AG09319 (cell line): ENCODE measurements around the gene PAX7.

ENCODE experiments used
- DNase-seq: peaks from one replicate; pipeline ENCODE4 v3.0.0-alpha.2; 2010; ENCODE audit warnings: low read depth; ENCODE audit errors: extremely low read depth
- TF ChIP-seq, protein P1 (sequence below): IDR thresholded peaks from 2 replicates; pipeline ENCODE4 v1.5.1; 2011; ENCODE audit warnings: low read depth, mild to moderate bottlenecking, inconsistent platforms, low read length, moderate library complexity

Gene PAX7

GRCh38 chr1:18644013-18644399, 13.4 kb downstream of the PAX7 start:
- TF ChIP-seq, protein P1, sequence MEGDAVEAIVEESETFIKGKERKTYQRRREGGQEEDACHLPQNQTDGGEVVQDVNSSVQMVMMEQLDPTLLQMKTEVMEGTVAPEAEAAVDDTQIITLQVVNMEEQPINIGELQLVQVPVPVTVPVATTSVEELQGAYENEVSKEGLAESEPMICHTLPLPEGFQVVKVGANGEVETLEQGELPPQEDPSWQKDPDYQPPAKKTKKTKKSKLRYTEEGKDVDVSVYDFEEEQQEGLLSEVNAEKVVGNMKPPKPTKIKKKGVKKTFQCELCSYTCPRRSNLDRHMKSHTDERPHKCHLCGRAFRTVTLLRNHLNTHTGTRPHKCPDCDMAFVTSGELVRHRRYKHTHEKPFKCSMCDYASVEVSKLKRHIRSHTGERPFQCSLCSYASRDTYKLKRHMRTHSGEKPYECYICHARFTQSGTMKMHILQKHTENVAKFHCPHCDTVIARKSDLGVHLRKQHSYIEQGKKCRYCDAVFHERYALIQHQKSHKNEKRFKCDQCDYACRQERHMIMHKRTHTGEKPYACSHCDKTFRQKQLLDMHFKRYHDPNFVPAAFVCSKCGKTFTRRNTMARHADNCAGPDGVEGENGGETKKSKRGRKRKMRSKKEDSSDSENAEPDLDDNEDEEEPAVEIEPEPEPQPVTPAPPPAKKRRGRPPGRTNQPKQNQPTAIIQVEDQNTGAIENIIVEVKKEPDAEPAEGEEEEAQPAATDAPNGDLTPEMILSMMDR = no peak
- DNase-seq = no peak

DNA sequence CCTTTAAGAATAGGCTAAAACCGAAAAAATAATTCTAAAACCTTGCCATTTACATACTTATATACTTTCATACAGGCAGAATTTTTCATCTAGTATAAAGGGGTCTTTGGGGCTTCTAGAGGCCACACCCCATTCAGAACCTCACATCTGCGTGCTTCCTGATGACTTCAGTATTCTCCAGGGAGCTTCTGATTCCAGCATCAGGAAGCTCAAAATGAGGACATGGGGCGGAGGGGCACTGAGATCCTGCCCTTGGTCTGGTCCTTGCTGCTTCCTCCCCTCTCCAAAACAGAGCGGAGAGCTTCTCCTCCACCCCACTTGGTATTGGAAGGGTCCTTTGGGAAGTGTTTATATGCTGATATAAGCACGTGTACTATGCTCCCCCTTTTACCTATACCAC, 13.8 kb downstream of the PAX7 start:
- TF ChIP-seq, protein P1 = no peak
- DNase-seq = no peak

GRCh38 chr1:18644973-18645746, 14.5 kb downstream of the PAX7 start:
- DNase-seq = no peak

DNA sequence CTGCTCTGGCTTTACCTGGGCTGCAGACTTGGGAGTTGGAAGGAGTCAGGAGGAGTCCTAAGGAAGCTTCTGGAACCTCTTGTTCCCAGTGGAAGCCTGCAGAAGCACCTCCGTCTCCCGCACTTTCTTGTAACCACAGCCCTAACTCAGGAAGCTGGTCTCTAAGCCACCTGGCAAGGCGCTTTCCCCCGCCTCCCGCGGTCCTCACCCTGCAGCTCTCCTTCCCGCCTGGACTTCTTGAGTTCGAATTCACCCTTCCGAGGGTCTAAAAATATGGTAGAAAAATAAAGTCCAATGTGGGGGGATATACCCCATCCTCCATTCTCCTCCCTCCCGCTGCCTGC, 15.1 kb downstream of the PAX7 start:
- no peak for DNase-seq
- TF ChIP-seq, protein P1 = no peak

More at GRCh38 chr1:18644973-18645746, 14.5 kb downstream of the PAX7 start:
- TF ChIP-seq, protein P1 = no peak

GRCh38 chr1:18646091-18646785, 15.6 kb downstream of the PAX7 start:
- TF ChIP-seq, protein P1 = no peak
- no peak for DNase-seq

DNA sequence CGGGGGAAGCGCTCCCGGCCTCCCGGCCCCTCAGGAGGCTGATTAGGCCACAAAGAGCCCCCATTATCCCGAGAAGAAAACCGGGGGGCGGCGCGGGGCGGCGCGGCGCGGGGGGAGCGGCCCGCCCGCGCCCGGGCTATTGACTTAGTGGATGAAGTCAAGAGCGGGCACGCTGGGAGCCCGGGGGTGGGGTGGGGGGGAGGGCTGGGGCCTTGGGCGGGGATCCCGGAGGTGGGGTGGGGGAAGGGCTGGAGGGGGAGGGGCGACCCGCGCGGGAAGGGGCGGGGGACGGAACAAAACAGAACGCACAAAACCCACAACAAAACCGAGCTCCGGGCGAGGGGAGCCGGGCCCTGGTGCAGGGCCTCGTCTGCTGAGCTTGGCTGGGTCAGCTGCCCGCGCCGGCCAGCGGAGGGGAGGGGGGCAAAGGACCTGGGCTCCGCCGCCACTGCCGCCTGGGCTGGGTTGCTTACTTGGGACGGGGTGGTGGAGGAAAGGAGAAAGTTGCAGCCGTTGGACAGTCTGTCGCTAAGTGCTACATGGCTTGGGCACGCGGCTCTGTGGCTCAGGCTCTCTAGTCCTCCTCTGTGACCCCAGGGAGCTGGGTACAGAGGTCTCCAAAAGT, 16.3 kb downstream of the PAX7 start:
- no peak for DNase-seq
- TF ChIP-seq, protein P1 = no peak

GRCh38 chr1:18647681-18648214, 17.1 kb downstream of the PAX7 start:
- no peak for DNase-seq
- TF ChIP-seq, protein P1 = no peak
